Ascending aorta (tissue), 2 donors: ENCODE measurements around the gene CDHR1. TPM values are rescaled to one million over a fixed set of nuclear protein-coding genes. Genes with fewer than 3 reads are reported as not detected.
"Not testable (repeated sequence)": the region's sequence is repeated elsewhere in the genome, so short reads cannot be mapped to it uniquely, and the experiment has no call there.

ENCODE experiments used
- DNase-seq, 2 donors: peaks; one replicate each; pipeline ENCODE4 v3.0.0-alpha.2; 2019; ENCODE audit warnings: low spot score in 2 of 2
- H3K27ac ChIP-seq, 2 donors: fragments of 200-600 bp; sonication (generic); one replicate each; pipeline ENCODE4 v1.5.1; 2016 to 2017; ENCODE audit warnings: mild to moderate bottlenecking in 1 of 2
- H3K27me3 ChIP-seq: fragments of 200-600 bp; sonication (generic); one replicate; pipeline ENCODE4 v1.5.1; 2017
- H3K36me3 ChIP-seq, 2 donors: fragments of 200-600 bp; sonication (generic); one replicate each; pipeline ENCODE4 v1.5.1; 2016
- H3K4me1 ChIP-seq, 2 donors: fragments of 200-600 bp; sonication (generic); one replicate each; pipeline ENCODE4 v1.5.1; 2016 to 2017; ENCODE audit warnings: mild to moderate bottlenecking in 1 of 2
- H3K4me3 ChIP-seq, 2 donors: fragments of 200-600 bp; sonication (generic); one replicate each; pipeline ENCODE4 v1.5.1; 2016 to 2017; ENCODE audit warnings: mild to moderate bottlenecking in 1 of 2
- H3K9me3 ChIP-seq, 2 donors: fragments of 200-600 bp; sonication (generic); one replicate each; pipeline ENCODE4 v1.5.1; 2016
- intact Hi-C: fragments of 100-400 bp; cut with DNase I; formaldehyde crosslinking; loops from one replicate; pipeline ENCODE4 v1.15.1; 2023
- total RNA-seq: library from RNA; depleted of rRNA; stranded (reverse); fragments of >200 nt; gene quantifications from one replicate; pipeline ENCODE4 v1.1.0, GENCODE V29; 2016
- TF ChIP-seq, protein P1 (sequence below), 3 experiments: fragments of 200-600 bp in 2 of 3; fragments of 450-650 bp in 1 of 3; sonication (generic) in 2 of 3; IDR thresholded peaks; one replicate each; pipeline ENCODE4 v1.5.1; 2016 to 2019; ENCODE audit warnings: antibody characterized with exemption in 3 of 3, mild to moderate bottlenecking in 1 of 3, moderate library complexity in 1 of 3

Gene CDHR1
- total RNA-seq, 1 donor from 2014 or later, result not detected

DNA sequence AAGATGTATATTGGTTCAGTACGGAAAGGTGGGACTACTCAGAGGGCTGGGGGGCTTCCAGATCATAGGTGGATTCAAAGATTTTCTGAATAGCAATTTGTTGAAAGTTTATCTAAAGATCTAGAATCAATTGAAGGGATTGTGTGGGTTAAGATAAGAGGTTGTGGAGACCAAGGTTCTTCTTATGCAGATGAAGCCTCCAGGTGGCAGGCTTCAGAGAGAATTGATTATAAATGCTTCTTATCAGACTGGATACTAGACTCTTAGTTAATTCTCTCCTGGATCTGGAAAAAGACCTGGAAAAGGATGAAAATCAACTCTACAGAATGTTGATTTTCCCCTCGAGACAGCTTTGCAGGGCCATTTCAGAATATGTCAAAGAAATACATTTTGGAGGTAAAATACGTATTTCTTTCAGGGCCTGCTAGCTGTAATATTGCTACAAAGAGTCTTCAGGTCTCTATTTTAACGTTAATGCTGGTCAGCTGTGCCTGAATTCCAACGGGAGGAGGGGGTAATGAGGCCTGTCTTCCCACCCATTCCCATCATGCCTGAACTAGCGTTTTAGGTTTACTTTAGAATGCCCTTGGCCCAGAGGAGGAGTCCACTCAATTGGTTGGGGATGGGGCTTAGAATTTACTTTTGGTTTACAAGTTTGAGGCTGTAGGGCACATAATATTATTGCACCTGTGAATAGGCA, 33.5 kb upstream of the CDHR1 start:
- no peaks in the 10 kb centered on the region for H3K4me1 ChIP-seq
- no peaks in the 10 kb centered on the region for H3K9me3 ChIP-seq
- TF ChIP-seq, protein P1, sequence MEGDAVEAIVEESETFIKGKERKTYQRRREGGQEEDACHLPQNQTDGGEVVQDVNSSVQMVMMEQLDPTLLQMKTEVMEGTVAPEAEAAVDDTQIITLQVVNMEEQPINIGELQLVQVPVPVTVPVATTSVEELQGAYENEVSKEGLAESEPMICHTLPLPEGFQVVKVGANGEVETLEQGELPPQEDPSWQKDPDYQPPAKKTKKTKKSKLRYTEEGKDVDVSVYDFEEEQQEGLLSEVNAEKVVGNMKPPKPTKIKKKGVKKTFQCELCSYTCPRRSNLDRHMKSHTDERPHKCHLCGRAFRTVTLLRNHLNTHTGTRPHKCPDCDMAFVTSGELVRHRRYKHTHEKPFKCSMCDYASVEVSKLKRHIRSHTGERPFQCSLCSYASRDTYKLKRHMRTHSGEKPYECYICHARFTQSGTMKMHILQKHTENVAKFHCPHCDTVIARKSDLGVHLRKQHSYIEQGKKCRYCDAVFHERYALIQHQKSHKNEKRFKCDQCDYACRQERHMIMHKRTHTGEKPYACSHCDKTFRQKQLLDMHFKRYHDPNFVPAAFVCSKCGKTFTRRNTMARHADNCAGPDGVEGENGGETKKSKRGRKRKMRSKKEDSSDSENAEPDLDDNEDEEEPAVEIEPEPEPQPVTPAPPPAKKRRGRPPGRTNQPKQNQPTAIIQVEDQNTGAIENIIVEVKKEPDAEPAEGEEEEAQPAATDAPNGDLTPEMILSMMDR (IDR thresholded peaks at IDR 0.05), result no peak
- intact Hi-C loops, result loop anchor here (10.0 kb wide), 1 partner anchor 384 kb away; no protein-coding TSS in a partner anchor
- no peak overlapping the region for H3K27ac ChIP-seq
- H3K27me3 ChIP-seq, result no peaks in the 10 kb centered on the region
- H3K4me3 ChIP-seq, result no peak overlapping the region
- DNase-seq, result no peak
- no peaks in the 10 kb centered on the region for H3K36me3 ChIP-seq

DNA sequence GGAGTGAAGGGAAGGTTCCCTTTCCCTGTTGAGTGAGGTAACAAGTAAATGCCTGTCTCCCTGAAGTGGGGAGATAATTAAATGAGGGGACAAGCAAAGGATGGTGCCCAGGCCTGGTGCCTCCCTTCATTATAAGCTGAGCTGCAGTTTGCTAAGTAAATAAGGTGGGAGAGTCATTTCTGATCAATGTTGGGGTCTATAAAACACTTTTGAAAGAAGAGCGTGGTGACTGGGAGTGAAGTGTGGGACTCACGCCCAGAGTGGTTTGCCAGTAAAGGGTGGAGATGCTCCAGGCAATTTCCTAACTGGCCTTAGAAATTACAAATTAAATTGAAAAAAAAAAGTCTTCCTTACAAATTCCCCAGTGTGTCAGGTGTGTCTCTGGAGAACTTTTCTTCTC, 30.3 kb upstream of the CDHR1 start:
- Histone ChIP-seq H3K9me3 (no peaks in the 10 kb centered on the region), H3K27ac (no peak overlapping the region), H3K36me3 (no peaks in the 10 kb centered on the region), H3K4me3 (no peak overlapping the region), H3K27me3 (no peaks in the 10 kb centered on the region), H3K4me1 (no peaks in the 10 kb centered on the region)
- intact Hi-C loops, result loop anchor here (10.0 kb wide), 1 partner anchor 381 kb away; no protein-coding TSS in a partner anchor
- DNase-seq, result no peak
- TF ChIP-seq, protein P1 (IDR thresholded peaks at IDR 0.05), result no peak

DNA sequence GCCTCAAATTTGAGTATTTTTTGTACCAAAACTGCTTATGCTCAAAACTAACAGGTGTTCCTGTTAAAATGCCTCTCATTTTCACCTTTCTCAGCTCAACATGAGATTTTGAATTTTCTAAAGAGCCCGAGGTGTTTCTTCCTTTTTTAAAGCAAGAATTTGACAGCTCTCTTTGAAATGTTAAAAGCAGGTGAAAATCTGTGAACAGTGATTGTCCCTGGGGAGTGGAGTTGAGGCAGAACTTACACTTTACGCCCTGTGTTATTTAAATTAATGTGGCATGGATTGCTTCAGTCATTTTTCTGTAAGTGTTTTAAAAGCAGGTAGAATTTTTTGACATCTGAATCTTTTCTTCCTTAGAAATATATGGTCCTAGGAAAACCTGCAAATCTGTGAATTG, 29.9 kb upstream of the CDHR1 start:
- DNase-seq, result no peak
- no peaks in the 10 kb centered on the region for H3K4me1 ChIP-seq
- intact Hi-C loops, result loop anchor here (10.0 kb wide), 1 partner anchor 380 kb away; no protein-coding TSS in a partner anchor
- H3K36me3 ChIP-seq, result no peaks in the 10 kb centered on the region
- H3K9me3 ChIP-seq, result no peaks in the 10 kb centered on the region
- H3K27ac ChIP-seq, result no peak overlapping the region
- H3K4me3 ChIP-seq, result no peak overlapping the region
- no peaks in the 10 kb centered on the region for H3K27me3 ChIP-seq
- TF ChIP-seq, protein P1 (IDR thresholded peaks at IDR 0.05), result no peak

DNA sequence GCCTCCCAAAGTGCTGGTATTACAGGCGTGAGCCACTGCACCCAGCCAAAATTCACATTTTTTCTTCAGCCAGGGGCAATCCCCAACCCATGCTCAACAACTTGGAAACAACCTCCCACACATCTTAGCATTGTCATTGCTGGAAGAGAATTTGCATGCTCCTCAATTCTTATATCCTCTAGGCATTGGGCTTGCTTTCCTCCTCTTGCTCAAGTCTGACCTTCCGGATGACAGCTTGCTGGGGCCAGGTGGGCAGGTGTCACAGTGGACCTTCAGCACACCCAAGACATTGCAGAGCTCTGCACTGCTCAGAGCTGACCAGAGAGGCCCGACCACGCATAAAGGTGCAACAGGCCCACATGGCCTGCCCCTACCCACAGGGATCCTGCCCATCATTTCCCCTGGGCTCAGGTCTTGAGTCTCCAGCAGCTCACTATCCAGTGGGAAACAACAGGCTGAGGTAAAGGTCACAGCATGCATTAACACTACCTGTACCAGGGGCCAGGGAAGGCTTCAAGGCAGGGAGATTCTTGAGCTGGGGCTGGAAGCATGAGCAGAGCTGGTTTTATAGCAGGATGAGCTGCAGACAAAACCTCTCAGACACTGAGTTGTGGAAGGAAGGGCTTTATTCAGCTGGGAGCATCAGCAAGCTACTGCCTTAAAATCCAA, 27.6 kb upstream of the CDHR1 start:
- H3K27me3 ChIP-seq, result no peaks in the 10 kb centered on the region
- no peaks in the 10 kb centered on the region for H3K9me3 ChIP-seq
- H3K27ac ChIP-seq, result no peak overlapping the region
- DNase-seq, result no peak
- H3K36me3 ChIP-seq, result no peaks in the 10 kb centered on the region
- TF ChIP-seq, protein P1 (IDR thresholded peaks at IDR 0.05), result no peak
- no peaks in the 10 kb centered on the region for H3K4me1 ChIP-seq
- intact Hi-C loops, result loop anchor here (10.0 kb wide), 1 partner anchor 378 kb away; no protein-coding TSS in a partner anchor
- H3K4me3 ChIP-seq, result no peak overlapping the region

DNA sequence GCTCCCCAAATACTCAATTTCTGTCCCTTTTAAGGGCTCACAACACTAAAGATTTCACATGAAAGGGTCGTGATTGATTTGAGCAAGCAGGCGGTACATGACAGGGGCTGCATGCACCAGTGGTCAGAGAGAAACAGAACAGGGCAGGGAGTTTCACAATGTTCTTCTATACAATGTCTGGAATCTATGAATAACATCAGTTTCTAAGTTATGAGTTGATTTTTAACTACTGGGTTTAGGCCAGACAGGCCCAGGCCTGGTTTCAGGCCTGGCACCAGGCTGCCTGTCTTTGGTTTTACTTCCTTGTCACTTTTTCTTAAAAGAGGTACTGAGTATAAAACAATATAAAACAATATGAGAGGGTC, 27.1 kb upstream of the CDHR1 start:
- H3K4me3 ChIP-seq, H3K27ac ChIP-seq, H3K27me3 ChIP-seq, H3K4me1 ChIP-seq, H3K36me3 ChIP-seq, DNase-seq, H3K9me3 ChIP-seq: not testable (repeated sequence)
- intact Hi-C loops, result loop anchor here (10.0 kb wide), 1 partner anchor 378 kb away; no protein-coding TSS in a partner anchor

DNA sequence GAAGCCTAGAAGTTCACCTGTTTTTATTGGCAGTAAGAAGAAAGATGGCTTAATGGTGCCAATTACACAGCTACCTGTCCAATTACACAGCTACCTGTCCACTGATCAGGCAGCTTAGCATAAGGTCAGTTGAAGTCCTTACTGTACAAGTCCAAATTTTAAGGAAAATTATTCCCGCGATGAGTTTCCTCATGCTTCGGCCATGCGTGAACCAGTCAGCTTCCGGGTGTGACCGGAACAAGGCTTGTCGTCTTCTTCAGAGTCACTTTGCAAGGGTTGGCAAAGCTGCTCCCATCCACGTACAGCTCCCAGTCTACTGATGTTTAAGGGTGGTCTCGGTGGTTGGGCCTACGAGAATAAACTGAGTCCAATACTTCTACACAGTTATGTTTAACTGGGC, 26.0 kb upstream of the CDHR1 start:
- not testable (repeated sequence) for H3K27ac ChIP-seq, H3K36me3 ChIP-seq, H3K27me3 ChIP-seq, H3K4me1 ChIP-seq, H3K9me3 ChIP-seq, DNase-seq, H3K4me3 ChIP-seq
- intact Hi-C loops, result loop anchor here (10.0 kb wide), 1 partner anchor 376 kb away; no protein-coding TSS in a partner anchor

DNA sequence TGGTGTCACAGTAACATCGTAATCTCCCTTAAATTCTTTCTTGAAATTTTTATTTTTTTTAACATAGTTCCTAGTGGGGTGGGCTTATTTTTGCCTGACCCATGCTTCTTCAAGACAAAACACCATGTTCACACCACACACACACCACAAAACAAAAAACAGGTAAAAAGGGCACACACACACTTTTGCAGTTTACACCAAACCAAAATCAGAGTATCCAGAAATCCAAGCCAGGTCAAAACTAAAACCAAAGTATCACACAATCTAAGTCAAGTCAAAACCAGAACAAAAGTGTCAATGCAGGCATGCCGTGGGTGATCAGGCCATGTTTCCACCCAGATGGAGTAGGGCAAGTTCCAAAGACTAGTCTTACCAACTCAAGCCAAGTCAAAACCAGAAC, 23.1 kb upstream of the CDHR1 start:
- intact Hi-C loops, result not testable (repeated sequence)

DNA sequence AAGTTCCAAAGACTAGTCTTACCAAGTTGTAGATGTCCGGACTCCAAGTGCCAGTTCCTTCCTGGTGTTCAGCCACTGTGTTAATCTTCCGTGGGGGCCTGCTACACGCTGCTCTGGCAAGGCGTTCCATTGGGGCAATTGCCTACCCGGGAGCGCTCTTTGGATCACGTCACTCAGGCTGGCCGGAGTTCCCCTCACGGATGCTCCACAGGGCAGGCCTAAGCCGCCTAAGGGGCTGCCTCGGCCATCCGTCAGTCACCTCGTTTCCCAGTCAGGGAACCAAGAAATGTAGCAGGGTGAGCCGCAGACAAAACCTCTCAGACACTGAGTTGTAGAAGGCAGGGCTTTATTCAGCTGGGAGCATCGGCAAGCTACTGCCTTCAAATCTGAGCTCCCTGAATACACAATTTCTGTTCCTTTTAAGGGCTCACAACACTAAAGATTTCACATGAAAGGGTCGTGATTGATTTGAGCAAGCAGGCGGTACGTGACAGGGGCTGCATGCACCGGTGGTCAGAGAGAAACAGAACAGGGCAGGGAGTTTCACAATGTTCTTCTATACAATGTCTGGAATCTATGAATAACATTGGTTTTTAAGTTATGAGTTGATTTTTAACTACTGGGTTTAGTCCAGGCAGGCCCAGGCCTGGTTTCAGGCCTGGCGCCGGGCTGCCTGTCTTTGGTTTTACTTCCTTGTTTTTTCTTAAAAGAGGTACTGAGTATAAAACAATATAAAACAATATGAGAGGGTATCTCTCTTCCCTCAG, 22.5 kb upstream of the CDHR1 start:
- H3K27ac ChIP-seq, H3K27me3 ChIP-seq, H3K4me3 ChIP-seq, H3K36me3 ChIP-seq, H3K9me3 ChIP-seq, intact Hi-C loops, H3K4me1 ChIP-seq, DNase-seq: not testable (repeated sequence)

More for the DNA sequence above, 23.1 kb upstream of the CDHR1 start:
- not testable (repeated sequence) for H3K4me3 ChIP-seq, H3K27ac ChIP-seq, H3K4me1 ChIP-seq, H3K36me3 ChIP-seq, H3K9me3 ChIP-seq, DNase-seq, H3K27me3 ChIP-seq
